Esophagus squamous epithelium (tissue), 5 donors: ENCODE results near the gene SEC14L5. TPM values are rescaled to one million over a fixed set of nuclear protein-coding genes. Genes with fewer than 3 reads are reported as not detected.
A peak's percentile ranks its signal among the peaks of the same experiment; 100 is the strongest.

Source experiments
- DNase-seq: peaks from one replicate; lab custom pipeline; 2025; lab: John Stamatoyannopoulos, UW
- H3K27ac ChIP-seq, 4 donors: fragments of 200-600 bp; sonication (generic); one replicate each; pipeline ENCODE4 v1.5.1; 2016 to 2019; ENCODE audit warnings: mild to moderate bottlenecking in 1 of 4
- H3K27me3 ChIP-seq, 4 donors: fragments of 200-600 bp; sonication (generic); 1 replicate in 3 of 4; 2 replicates in 1 of 4; pipeline versions ENCODE4 v1.5.1 to v1.6.0; 2017 to 2021; ENCODE audit warnings: antibody characterized with exemption in 1 of 4
- H3K36me3 ChIP-seq, 3 donors: fragments of 200-600 bp; sonication (generic); one replicate each; pipeline ENCODE4 v1.5.1; 2016 to 2019
- H3K4me1 ChIP-seq, 3 donors: fragments of 200-600 bp; sonication (generic); one replicate each; pipeline ENCODE4 v1.5.1; 2017 to 2019
- H3K4me3 ChIP-seq, 4 donors: fragments of 200-600 bp; sonication (generic); 1 replicate in 3 of 4; 2 replicates in 1 of 4; pipeline ENCODE4 v1.5.1; 2016 to 2019; ENCODE audit warnings: mild to moderate bottlenecking in 2 of 4, moderate library complexity in 1 of 4
- H3K9me3 ChIP-seq, 3 donors: fragments of 200-600 bp; sonication (generic); one replicate each; pipeline ENCODE4 v1.5.1; 2016 to 2019
- CTCF ChIP-seq, 6 experiments: fragments of 450-650 bp in 4 of 6; fragments of 200-600 bp in 2 of 6; sonication (generic) in 2 of 6; IDR thresholded peaks; one replicate each; pipeline ENCODE4 v1.5.1; 2016 to 2019; ENCODE audit warnings: antibody characterized with exemption in 6 of 6, mild to moderate bottlenecking in 4 of 6, moderate library complexity in 4 of 6
- POLR2A ChIP-seq, 4 donors: fragments of 450-650 bp; IDR thresholded peaks; one replicate each; pipeline ENCODE4 v1.6.1; 2017; ENCODE audit warnings: antibody characterized with exemption in 4 of 4, mild to moderate bottlenecking in 4 of 4, moderate library complexity in 3 of 4
- WGBS, 2 donors: methylation state at CpG; one replicate each; pipeline ENCODE4 v1.1.5; 2018; 5-methylcytosine and 5-hydroxymethylcytosine counted together
- intact Hi-C: fragments of 100-400 bp; cut with DNase I; formaldehyde crosslinking; loops from one replicate; pipeline ENCODE4 v1.15.0; 2022
- total RNA-seq, 4 donors: library from RNA; depleted of rRNA; stranded (reverse); fragments of >200 nt; gene quantifications; one replicate each; pipeline ENCODE4 v1.1.0, GENCODE V29; 2016
- donor health status: DM: yes; HTN: yes; CAD: no.

Gene SEC14L5
- total RNA-seq, 4 donors from 2014 or later, result 0.22 to 5.6 (median 0.49) TPM

GRCh38 chr16:4982056-4982867 lies 24.1 kb downstream of the SEC14L5 start:
- no peak overlapping the region for H3K27ac ChIP-seq
- H3K4me1 ChIP-seq, result peaks cover 0 to under 1% (median 0%) of the 10 kb centered on the region in 3 donors
- 40 to 59% methylated on average over 5 to 10 of the region's 20 CpGs for WGBS, 2 donors
- no peaks in the 10 kb centered on the region for H3K9me3 ChIP-seq
- H3K4me3 ChIP-seq, result no peak overlapping the region
- no peak for DNase-seq
- TF ChIP-seq CTCF (IDR thresholded peaks at IDR 0.05) (no peak), POLR2A (IDR thresholded peaks at IDR 0.05) (no peak)
- no peaks in the 10 kb centered on the region for H3K36me3 ChIP-seq
- intact Hi-C loops, result no loop called here
- peaks cover 0 to 24% (median under 1%) of the 10 kb centered on the region in 4 donors for H3K27me3 ChIP-seq

- no peak overlapping the region for H3K4me3 ChIP-seq
- 65 to 77% methylated on average over 5 of the region's 5 CpGs for WGBS, 2 donors
These were observed 26.3 kb downstream of the SEC14L5 start for GRCh38 chr16:4984174-4984990.

GRCh38 chr16:4987250-4987579 lies 29.1 kb downstream of the SEC14L5 start:
- no peak for DNase-seq
- Histone ChIP-seq H3K27me3 (peaks cover 0 to 70% (median 11%) of the 10 kb centered on the region in 4 donors), H3K27ac (no peak overlapping the region), H3K9me3 (no peaks in the 10 kb centered on the region), H3K4me1 (peaks cover 0 to 11% (median 6%) of the 10 kb centered on the region in 3 donors), H3K4me3 (peak overlapping the region in 1 of 4 donors; percentile 5), H3K36me3 (no peaks in the 10 kb centered on the region)
- TF ChIP-seq CTCF (IDR thresholded peaks at IDR 0.05), result no peak
- no peak for TF ChIP-seq POLR2A (IDR thresholded peaks at IDR 0.05)
- WGBS, 2 donors, result no CpG with 5 or more reads among the region's 10 CpGs
- intact Hi-C loops, result no loop called here

More at GRCh38 chr16:4984174-4984990, 26.3 kb downstream of the SEC14L5 start:
- H3K27ac ChIP-seq, result no peak overlapping the region
- peaks cover 0 to 45% (median 11%) of the 10 kb centered on the region in 4 donors for H3K27me3 ChIP-seq
- intact Hi-C loops, result no loop called here
- no peaks in the 10 kb centered on the region for H3K36me3 ChIP-seq
- no peak for TF ChIP-seq POLR2A (IDR thresholded peaks at IDR 0.05)
- TF ChIP-seq CTCF (IDR thresholded peaks at IDR 0.05), result no peak
- no peak for DNase-seq
- H3K4me1 ChIP-seq, result peaks cover 0 to 11% (median 6%) of the 10 kb centered on the region in 3 donors
- no peaks in the 10 kb centered on the region for H3K9me3 ChIP-seq

- TF ChIP-seq CTCF (IDR thresholded peaks at IDR 0.05) (no peak), POLR2A (IDR thresholded peaks at IDR 0.05) (no peak)
- Histone ChIP-seq H3K4me1 (peaks cover 0 to 11% (median 6%) of the 10 kb centered on the region in 3 donors), H3K27me3 (peaks cover 0 to 67% (median 11%) of the 10 kb centered on the region in 4 donors), H3K27ac (no peak overlapping the region), H3K9me3 (no peaks in the 10 kb centered on the region), H3K36me3 (no peaks in the 10 kb centered on the region), H3K4me3 (peak overlapping the region in 1 of 4 donors; percentile 5)
- intact Hi-C loops, result no loop called here
- 43 to 65% methylated on average over 10 to 16 of the region's 60 CpGs for WGBS, 2 donors
- DNase-seq, result no peak
These were observed 29.6 kb downstream of the SEC14L5 start for GRCh38 chr16:4987580-4988374.
